Bronchial epithelial cell (primary cell): ENCODE data around the gene CARD9. TPM values are rescaled to one million over a fixed set of nuclear protein-coding genes. Genes with fewer than 3 reads are reported as not detected.

Experiments used
- DNase-seq: peaks from one replicate; pipeline ENCODE4 v3.0.0-alpha.2; 2010; ENCODE audit warnings: low read depth
- FAIRE-seq: peaks from 2 replicates; lab custom pipeline; 2011; peaks lifted over from hg19 to GRCh38; lab: Jason Lieb, UNC
- H3K27me3 ChIP-seq: 2 replicates; pipeline ENCODE4 v1.5.1; 2011; ENCODE audit warnings: low read length; ENCODE audit not compliant: control insufficient read depth, insufficient read depth
- H3K36me3 ChIP-seq: 2 replicates; pipeline ENCODE4 v1.5.1; 2011; ENCODE audit warnings: low read length; ENCODE audit not compliant: control insufficient read depth, insufficient read depth
- H3K4me3 ChIP-seq: 2 replicates; pipeline ENCODE4 v1.5.1; 2011; ENCODE audit warnings: mild to moderate bottlenecking, low read depth, low read length, control low read depth
- total RNA-seq: library from RNA; depleted of rRNA; stranded (reverse); fragments of >200 nt; gene quantifications from 2 replicates; pipeline ENCODE4 v1.2.1, GENCODE V29; 2014
- TF ChIP-seq, protein P1 (sequence below): IDR thresholded peaks from 2 replicates; pipeline ENCODE4 v1.5.1; 2011; ENCODE audit warnings: mild to moderate bottlenecking, moderate library complexity, low read length, control low read depth, inconsistent platforms; ENCODE audit not compliant: insufficient read depth, severe bottlenecking

CARD9 gene
- total RNA-seq, 1 donor from 2014 or later, result 0.53 TPM

DNA sequence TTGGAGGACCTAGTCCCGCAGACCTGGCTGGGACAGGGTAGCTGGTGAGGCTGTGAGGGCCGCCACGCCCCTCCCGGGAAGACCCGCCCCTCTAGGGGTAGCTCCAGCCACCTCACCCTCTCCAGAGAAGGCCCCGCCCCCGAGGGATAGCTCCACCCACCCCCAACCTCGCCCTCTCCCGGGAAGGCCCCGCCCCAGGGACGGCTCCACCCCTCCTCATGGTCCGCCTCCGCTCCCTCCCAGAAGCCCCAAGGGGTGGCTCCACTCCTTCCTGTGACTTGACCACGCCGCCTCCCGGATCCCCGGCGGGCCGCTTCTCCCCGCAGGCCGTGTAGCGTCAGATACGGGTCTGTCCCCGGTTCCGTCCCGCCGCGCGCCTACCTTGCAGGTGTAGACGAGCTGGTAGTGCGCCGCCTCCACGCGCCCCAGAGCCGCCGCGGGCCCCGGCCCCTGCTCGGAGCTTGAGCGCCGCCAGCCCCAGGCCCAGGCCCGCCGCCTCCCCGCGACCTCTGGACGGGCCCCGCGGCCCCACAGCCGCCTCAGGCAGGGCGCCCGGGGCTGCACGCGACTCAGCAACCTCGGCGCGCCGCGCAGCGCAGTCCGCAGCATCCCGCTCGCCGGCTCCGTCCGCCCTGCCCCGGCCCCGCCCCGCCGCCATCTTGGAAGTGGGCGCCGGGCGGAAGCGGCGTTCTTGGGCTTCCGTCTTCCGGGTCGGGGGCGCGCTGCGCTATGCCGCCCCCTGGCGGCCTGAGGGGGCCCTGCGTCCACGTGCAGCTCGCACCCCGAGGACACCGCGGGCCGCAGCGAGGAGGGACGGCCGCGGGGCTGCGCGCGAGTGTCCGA, 10.1 kb downstream of the CARD9 start, which contains the start of gene DNLZ:
Gene DNLZ (minus strand): TSS at position 639 of the 843 bp plus-strand sequence. CDS start 30 bp downstream, at position 609.
- DNase-seq (peak; percentile 82), FAIRE-seq (no peak)
- TF ChIP-seq, protein P1, sequence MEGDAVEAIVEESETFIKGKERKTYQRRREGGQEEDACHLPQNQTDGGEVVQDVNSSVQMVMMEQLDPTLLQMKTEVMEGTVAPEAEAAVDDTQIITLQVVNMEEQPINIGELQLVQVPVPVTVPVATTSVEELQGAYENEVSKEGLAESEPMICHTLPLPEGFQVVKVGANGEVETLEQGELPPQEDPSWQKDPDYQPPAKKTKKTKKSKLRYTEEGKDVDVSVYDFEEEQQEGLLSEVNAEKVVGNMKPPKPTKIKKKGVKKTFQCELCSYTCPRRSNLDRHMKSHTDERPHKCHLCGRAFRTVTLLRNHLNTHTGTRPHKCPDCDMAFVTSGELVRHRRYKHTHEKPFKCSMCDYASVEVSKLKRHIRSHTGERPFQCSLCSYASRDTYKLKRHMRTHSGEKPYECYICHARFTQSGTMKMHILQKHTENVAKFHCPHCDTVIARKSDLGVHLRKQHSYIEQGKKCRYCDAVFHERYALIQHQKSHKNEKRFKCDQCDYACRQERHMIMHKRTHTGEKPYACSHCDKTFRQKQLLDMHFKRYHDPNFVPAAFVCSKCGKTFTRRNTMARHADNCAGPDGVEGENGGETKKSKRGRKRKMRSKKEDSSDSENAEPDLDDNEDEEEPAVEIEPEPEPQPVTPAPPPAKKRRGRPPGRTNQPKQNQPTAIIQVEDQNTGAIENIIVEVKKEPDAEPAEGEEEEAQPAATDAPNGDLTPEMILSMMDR, result peak; percentile 90
- Histone ChIP-seq H3K4me3 (peak within 1 kb of the TSS; percentile 70), H3K36me3 (peaks cover 3% of the 10 kb centered on the region), H3K27me3 (no peaks in the 10 kb centered on the region)

DNA sequence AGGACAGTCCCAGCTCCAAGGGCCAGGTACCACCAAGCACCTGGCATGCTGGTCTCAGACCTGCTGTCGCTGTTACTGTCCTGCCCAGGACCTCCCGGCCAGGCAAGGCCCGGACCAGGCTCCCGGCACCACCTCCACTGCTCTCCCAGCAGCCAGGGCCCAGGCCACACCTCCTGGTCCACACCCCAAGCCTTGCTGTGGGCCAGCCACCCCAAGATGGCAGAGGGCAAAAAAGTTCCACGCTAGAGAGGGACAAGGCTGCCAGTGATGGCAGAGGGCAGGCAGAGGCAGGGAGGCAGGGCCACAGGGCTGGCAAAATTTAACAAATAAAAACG, 11.1 kb downstream of the CARD9 start:
- H3K4me3 ChIP-seq, result no peak overlapping the region
- no peak for DNase-seq
- peaks cover 3% of the 10 kb centered on the region for H3K36me3 ChIP-seq
- no peak for FAIRE-seq
- TF ChIP-seq, protein P1, result no peak
- no peaks in the 10 kb centered on the region for H3K27me3 ChIP-seq

DNA sequence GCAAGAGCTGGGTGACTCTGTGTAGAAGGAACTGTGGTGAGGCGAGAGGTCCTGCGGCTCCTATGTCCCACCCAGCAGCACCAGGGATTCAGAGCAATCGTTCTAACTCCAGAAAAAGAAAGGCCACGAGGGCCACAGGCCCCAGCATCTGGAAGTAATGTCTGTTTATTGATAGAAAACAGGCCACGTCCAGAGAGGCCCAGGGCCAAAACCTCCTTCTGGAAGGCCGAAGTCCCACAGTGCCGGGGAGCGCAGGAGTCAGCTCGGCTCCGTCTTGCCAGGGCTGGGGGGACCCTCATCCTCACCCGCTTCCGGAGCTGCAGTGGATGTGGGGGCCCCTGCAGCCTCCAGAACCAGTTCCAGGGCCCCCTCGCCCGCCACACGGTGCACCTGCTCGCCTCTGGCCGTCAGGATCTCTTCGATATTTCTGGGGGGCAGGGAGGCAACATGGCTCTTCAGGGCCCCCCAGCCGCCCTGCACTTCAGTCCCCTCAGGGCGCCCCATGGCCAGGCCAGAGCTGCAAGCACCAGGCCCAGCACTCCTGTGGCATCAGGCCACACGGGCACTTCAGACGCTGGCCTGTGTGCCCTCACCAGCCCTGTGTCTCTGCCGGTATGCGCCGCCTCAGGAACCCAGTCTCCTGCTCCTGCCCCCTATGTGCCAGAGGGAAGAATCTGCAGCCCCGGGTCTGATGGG, 11.6 kb downstream of the CARD9 start:
- no peak for FAIRE-seq
- Histone ChIP-seq H3K36me3 (peaks cover 4% of the 10 kb centered on the region), H3K27me3 (no peaks in the 10 kb centered on the region), H3K4me3 (no peak overlapping the region)
- no peak for DNase-seq
- TF ChIP-seq, protein P1, result no peak

DNA sequence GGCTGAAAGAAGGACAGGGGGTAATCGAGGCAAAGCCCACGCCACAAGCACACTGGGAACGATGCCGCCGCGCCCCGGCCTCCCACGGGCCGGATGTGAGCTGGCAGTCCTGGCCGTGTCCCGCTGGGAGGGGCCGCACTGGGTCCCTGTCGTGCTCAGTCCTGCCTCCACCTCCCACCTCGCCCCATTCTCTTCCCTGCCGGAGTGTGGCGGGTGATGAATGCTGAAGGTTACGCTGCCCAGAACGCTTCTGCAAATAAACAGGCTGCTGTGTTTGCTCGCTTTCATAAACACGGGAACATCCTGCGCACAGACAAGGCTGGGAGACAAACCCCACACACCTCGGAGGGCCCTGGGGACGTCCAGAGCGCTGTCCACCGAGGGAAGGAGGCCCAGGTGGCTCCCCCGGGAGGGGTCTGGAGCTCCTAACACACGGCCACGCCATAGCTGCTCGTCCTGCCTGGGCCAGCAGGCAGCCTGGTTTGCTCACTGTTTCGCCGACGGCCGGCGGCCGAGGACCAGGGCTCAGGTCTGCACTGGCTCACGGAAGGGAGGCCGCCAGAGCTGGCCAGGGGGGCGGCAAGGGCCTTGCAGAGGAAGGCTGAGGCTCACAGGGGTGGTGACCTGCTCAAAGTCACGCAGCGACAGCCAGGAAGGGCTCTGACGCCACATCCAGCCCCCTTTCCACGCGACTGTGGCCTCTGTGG, 12.3 kb downstream of the CARD9 start:
- H3K27me3 ChIP-seq, result no peaks in the 10 kb centered on the region
- no peak overlapping the region for H3K4me3 ChIP-seq
- TF ChIP-seq, protein P1, result no peak
- DNase-seq, result no peak
- peaks cover 6% of the 10 kb centered on the region for H3K36me3 ChIP-seq
- FAIRE-seq, result no peak

DNA sequence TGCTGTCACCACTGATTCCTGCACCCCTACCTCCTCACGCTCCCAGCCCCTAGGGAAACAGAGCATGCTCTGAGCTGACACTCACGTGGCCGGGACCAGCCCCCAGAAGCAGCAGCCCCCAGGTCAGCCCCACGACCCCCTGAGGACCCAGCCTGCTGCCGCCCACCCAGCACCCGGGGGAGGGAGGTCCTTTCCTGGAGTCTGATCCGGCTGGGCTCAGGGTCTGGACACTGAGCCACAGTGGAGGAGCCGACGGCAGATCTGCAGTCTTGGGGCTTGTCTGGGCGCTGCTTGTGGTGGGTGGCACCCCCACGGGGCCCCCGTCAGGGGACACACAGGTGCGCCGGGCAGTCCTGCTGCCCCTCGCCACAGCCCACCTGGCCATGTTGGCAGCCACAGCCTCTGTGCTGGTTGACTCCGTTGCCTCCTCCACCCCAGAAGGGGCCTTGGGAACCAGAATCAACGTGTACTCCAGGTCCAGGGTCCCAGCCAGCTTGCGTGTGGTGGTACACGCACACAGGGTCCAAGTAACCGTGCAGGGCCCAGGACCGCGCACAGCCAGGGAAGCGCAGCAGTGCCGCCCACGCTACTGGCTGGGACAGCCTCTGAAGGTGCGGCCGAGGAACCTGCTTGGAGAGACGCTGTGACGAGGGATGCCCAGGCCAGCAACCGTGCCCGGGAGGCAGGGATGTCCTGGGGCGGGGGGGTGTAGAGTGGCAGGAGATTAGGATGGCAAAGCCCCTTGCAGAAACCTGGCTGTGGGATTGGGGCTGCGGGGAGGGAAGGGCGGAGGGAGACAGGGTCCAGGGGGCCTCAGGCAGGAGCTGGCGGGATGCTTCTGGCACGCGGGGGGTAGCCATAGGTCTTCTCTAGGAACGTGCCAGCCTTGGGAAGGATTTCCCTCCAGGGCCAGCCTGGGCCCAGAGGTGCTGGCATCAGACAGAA, 13.4 kb downstream of the CARD9 start:
- Histone ChIP-seq H3K27me3 (no peaks in the 10 kb centered on the region), H3K36me3 (peaks cover 6% of the 10 kb centered on the region), H3K4me3 (no peak overlapping the region)
- no peak for DNase-seq
- TF ChIP-seq, protein P1, result no peak
- no peak for FAIRE-seq
